Activated CD8-positive, alpha-beta T cell treated with anti-CD3 and anti-CD28 coated beads for 36 hours (primary cell): ENCODE measurements around the gene ETV5. TPM values are rescaled to one million over a fixed set of nuclear protein-coding genes. Genes with fewer than 3 reads are reported as not detected.

Experiments
- ATAC-seq: fragments of 200-7000 bp; cut with Tn5 transposase; one replicate; pipeline ENCODE4 v1.10.0; 2021; ENCODE audit warnings: mild to moderate bottlenecking, moderate library complexity
- CTCF ChIA-PET: fragments of 350-600 bp; sonication (Branson Sonifier 250); formaldehyde crosslinking; loops from one replicate; lab custom pipeline; 2021; ENCODE audit warnings: antibody characterized with exemption; lab: Charles Lee
- POLR2A ChIA-PET: fragments of 350-600 bp; sonication (Branson Sonifier 250); formaldehyde crosslinking; loops from one replicate; lab custom pipeline; 2021; ENCODE audit warnings: antibody characterized with exemption; lab: Charles Lee
- DNase-seq: peaks from one replicate; pipeline ENCODE4 v3.0.0-alpha.2; 2020
- H3K27ac Mint-ChIP-seq: one replicate; pipeline ENCODE4 v1.8.0; 2021; ENCODE audit warnings: mild to moderate bottlenecking, mixed read lengths
- H3K27me3 Mint-ChIP-seq: one replicate; pipeline ENCODE4 v1.8.0; 2021; ENCODE audit warnings: mixed read lengths
- H3K36me3 Mint-ChIP-seq: one replicate; pipeline ENCODE4 v1.8.0; 2021; ENCODE audit warnings: low read depth, mixed read lengths
- H3K4me1 Mint-ChIP-seq: one replicate; pipeline ENCODE4 v1.8.0; 2021; ENCODE audit warnings: low read depth, mixed read lengths
- H3K4me3 Mint-ChIP-seq: one replicate; pipeline ENCODE4 v1.8.0; 2021; ENCODE audit warnings: mild to moderate bottlenecking, moderate library complexity, mixed read lengths
- H3K9me3 Mint-ChIP-seq: one replicate; pipeline ENCODE4 v1.8.0; 2021; ENCODE audit warnings: mixed read lengths
- intact Hi-C: fragments of 100-400 bp; cut with micrococcal nuclease; formaldehyde crosslinking; loops from one replicate; pipeline ENCODE4 v1.10.0; 2022
- total RNA-seq, 2 experiments: library from RNA; stranded (reverse); gene quantifications; one replicate each; pipeline ENCODE4 v1.2.3, GENCODE V29; 2021
- TF ChIP-seq, protein P1 (sequence below): fragments of 200-600 bp; IDR thresholded peaks from one replicate; pipeline ENCODE4 v1.8.0; 2022; ENCODE audit warnings: antibody characterized with exemption, mild to moderate bottlenecking

ETV5 gene
- total RNA-seq, 2 experiments from 2014 or later: 0.68 to 1.4 TPM

DNA sequence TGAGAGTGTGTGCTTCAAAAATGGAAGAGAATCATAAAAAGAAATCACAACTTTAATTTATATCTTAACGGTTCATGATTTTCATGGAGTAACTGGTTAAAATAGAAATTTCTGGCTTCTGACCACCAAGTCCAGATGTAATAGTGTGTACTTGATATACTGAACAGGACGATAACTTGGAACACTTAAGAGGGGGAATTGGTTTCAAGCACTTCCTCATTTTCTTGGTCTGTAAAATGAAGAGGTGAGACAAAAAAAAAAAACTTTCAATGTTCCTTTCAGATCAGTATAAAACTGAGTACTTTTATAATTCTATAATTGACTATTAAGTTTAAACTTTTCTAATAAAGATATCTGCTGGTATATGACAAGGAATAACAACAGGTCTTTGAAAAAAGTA lies 107.0 kb downstream of the ETV5 start:
- H3K4me1 Mint-ChIP-seq: peaks cover 10% of the 10 kb centered on the region
- CTCF ChIA-PET: no interaction called here
- TF ChIP-seq, protein P1, sequence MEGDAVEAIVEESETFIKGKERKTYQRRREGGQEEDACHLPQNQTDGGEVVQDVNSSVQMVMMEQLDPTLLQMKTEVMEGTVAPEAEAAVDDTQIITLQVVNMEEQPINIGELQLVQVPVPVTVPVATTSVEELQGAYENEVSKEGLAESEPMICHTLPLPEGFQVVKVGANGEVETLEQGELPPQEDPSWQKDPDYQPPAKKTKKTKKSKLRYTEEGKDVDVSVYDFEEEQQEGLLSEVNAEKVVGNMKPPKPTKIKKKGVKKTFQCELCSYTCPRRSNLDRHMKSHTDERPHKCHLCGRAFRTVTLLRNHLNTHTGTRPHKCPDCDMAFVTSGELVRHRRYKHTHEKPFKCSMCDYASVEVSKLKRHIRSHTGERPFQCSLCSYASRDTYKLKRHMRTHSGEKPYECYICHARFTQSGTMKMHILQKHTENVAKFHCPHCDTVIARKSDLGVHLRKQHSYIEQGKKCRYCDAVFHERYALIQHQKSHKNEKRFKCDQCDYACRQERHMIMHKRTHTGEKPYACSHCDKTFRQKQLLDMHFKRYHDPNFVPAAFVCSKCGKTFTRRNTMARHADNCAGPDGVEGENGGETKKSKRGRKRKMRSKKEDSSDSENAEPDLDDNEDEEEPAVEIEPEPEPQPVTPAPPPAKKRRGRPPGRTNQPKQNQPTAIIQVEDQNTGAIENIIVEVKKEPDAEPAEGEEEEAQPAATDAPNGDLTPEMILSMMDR: no peak
- H3K27me3 Mint-ChIP-seq: peaks cover 12% of the 10 kb centered on the region
- intact Hi-C loops: no loop called here
- H3K36me3 Mint-ChIP-seq: no peaks in the 10 kb centered on the region
- no peaks in the 10 kb centered on the region for H3K9me3 Mint-ChIP-seq
- ATAC-seq (no peak), DNase-seq (no peak)
- H3K4me3 Mint-ChIP-seq: no peak overlapping the region
- H3K27ac Mint-ChIP-seq: no peak overlapping the region
- POLR2A ChIA-PET: no interaction called here

DNA sequence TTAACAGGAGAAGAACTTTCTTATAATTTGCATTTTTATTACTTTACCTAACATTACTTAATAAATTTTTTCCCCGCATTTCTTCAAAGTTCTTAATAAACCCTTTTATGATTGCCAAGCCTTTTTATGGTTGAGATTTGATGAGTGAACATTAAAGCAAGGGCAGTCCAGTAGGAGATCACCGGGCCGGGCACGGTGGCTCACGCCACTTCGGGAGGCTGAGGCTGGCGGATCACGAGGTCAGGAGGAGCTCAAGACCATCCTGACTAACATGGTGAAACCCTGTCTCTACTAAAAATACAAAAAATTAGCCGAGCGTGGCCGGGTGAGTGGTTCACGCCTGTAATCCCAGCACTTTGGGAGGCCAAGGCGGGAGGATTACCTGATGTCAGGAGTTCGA lies 109.7 kb downstream of the ETV5 start:
- ChIA-PET POLR2A (no interaction called here), CTCF (no interaction called here)
- DNase-seq: no peak
- H3K9me3 Mint-ChIP-seq: no peaks in the 10 kb centered on the region
- H3K4me1 Mint-ChIP-seq: peaks cover 6% of the 10 kb centered on the region
- intact Hi-C loops: no loop called here
- ATAC-seq: no peak
- H3K36me3 Mint-ChIP-seq: no peaks in the 10 kb centered on the region
- no peak overlapping the region for H3K4me3 Mint-ChIP-seq
- peaks cover 8% of the 10 kb centered on the region for H3K27me3 Mint-ChIP-seq
- TF ChIP-seq, protein P1: no peak
- no peak overlapping the region for H3K27ac Mint-ChIP-seq

DNA sequence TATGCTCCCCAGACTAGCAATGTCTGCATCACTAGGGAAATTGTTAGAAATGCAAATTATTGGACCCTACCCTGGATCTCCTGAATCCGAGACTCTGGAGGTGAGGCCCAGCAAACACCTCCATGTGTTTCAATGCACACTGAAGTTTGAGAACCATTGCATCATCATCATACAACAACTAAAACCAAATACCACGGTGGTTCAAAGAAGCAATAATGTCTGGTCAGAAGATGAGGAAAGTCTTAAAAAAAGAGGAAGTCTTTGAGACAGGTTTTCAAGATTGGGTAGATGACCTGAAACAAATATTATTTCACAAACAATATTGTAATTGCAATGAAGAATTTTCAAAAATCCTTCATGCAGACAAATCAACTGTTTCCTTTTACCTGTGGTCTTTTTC lies 110.8 kb downstream of the ETV5 start:
- ChIA-PET CTCF (interaction anchor here (1.0 kb wide), 1 partner anchor 55 kb away, joined by 3 read pairs; no protein-coding TSS in a partner anchor), POLR2A (no interaction called here)
- TF ChIP-seq, protein P1: no peak
- H3K36me3 Mint-ChIP-seq: no peaks in the 10 kb centered on the region
- no peak for DNase-seq
- H3K27me3 Mint-ChIP-seq: peaks cover 12% of the 10 kb centered on the region
- intact Hi-C loops: no loop called here
- H3K4me1 Mint-ChIP-seq: no peaks in the 10 kb centered on the region
- no peak overlapping the region for H3K4me3 Mint-ChIP-seq
- no peaks in the 10 kb centered on the region for H3K9me3 Mint-ChIP-seq
- ATAC-seq: no peak
- no peak overlapping the region for H3K27ac Mint-ChIP-seq

DNA sequence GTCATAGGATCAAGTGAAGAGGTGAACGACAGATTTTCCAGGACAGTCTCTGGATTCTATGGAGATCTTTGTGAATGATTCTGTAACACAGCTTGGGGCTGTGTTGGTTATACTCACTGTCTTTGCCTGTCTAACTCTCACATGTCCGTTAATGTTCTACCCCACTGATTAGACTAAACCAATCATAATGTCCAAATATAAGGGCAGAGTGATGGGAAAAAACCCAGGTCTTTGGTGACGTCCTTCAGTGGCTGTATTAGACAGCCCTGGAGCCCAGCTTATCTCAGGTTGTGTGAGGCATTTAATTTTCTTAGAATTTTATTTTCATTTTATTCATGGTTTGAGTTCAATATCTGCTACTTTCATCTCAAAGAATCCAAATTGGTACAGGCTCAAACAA lies 111.8 kb downstream of the ETV5 start:
- no peak for DNase-seq
- Mint-ChIP-seq H3K27ac (no peak overlapping the region), H3K27me3 (peaks cover 10% of the 10 kb centered on the region), H3K4me3 (no peak overlapping the region), H3K9me3 (no peaks in the 10 kb centered on the region), H3K36me3 (no peaks in the 10 kb centered on the region), H3K4me1 (no peaks in the 10 kb centered on the region)
- intact Hi-C loops: no loop called here
- ATAC-seq: no peak
- ChIA-PET POLR2A (interaction anchor here (0.9 kb wide), 1 partner anchor 73 kb away, joined by 4 read pairs; no protein-coding TSS in a partner anchor), CTCF (interaction anchor here (1.0 to 3.1 kb wide), 5 partner anchors 10 to 54 kb away, joined by 3 to 23 read pairs (median 3); no protein-coding TSS in a partner anchor)
- TF ChIP-seq, protein P1: no peak

Other genes with a start within 250 kb of the ETV5 start
- 100 to 1,000 TPM; 210 to 219 TPM for gene TRA2B, start 171.1 kb downstream of the ETV5 start, total RNA-seq